HL-60 (cell line): ENCODE data around the gene BPIFB3.

Source experiments
- DNase-seq, 2 experiments: peaks; one replicate each; pipeline ENCODE4 v3.0.0-alpha.2; 2010 to 2020; ENCODE audit warnings: low read depth in 1 of 2, low spot score in 1 of 2
- H3K27ac ChIP-seq: fragments of 250-450 bp; sonication (Bioruptor Pico); replicated peaks from 2 replicates; pipeline ENCODE4 v1.5.1; 2020; ENCODE audit warnings: mild to moderate bottlenecking, moderate library complexity
- H3K27me3 ChIP-seq: fragments of 250-450 bp; sonication (Bioruptor Pico); 2 replicates; pipeline ENCODE4 v1.5.1; 2021; ENCODE audit warnings: mild to moderate bottlenecking, moderate library complexity; ENCODE audit not compliant: insufficient read depth, poor library complexity, severe bottlenecking
- H3K4me3 ChIP-seq: replicated peaks from 2 replicates; pipeline ENCODE4 v1.5.1; 2011; ENCODE audit warnings: mild to moderate bottlenecking, control low read depth, low read length; ENCODE audit not compliant: insufficient read depth
- GABPA ChIP-seq: IDR thresholded peaks from 2 replicates; pipeline ENCODE4 v1.6.1; 2012; ENCODE audit warnings: low read depth
- POLR2AphosphoS5 ChIP-seq: IDR thresholded peaks from 2 replicates; pipeline ENCODE4 v1.6.1; 2012; ENCODE audit warnings: low read depth
- SPI1 ChIP-seq: IDR thresholded peaks from 2 replicates; pipeline ENCODE4 v1.6.1; 2012; ENCODE audit warnings: low read depth, mild to moderate bottlenecking, borderline replicate concordance
- TF ChIP-seq, protein P1 (sequence below): IDR thresholded peaks from 2 replicates; pipeline ENCODE4 v1.6.1; 2012; ENCODE audit warnings: low read depth; ENCODE audit not compliant: insufficient replicate concordance
- TF ChIP-seq, protein P2 (sequence below): IDR thresholded peaks from one replicate; pipeline ENCODE4 v1.5.1; 2011; ENCODE audit warnings: low read length, control low read depth, inconsistent platforms; ENCODE audit not compliant: insufficient read depth

Gene BPIFB3

DNA sequence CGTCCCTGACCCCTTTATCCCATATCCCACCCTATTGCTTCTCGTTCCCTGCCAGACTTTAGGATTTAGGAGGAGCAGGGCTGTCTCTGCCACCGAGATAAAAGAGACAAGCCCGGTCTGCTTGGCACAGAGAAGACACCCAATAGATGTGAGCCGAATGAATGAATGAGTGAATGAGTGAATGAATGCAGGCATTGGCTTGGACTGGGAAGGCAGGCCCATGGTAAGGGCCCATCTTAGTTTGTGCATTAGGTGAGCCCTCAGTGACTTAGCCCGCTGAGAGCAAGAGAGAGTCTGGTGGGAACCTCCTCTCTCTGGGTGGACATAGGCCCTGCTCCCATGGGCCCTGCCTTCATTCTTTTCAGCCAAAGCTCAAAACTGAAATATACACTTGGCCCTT, 23.1 kb upstream of the BPIFB3 start:
- TF ChIP-seq POLR2AphosphoS5 = no peak
- TF ChIP-seq, protein P1, sequence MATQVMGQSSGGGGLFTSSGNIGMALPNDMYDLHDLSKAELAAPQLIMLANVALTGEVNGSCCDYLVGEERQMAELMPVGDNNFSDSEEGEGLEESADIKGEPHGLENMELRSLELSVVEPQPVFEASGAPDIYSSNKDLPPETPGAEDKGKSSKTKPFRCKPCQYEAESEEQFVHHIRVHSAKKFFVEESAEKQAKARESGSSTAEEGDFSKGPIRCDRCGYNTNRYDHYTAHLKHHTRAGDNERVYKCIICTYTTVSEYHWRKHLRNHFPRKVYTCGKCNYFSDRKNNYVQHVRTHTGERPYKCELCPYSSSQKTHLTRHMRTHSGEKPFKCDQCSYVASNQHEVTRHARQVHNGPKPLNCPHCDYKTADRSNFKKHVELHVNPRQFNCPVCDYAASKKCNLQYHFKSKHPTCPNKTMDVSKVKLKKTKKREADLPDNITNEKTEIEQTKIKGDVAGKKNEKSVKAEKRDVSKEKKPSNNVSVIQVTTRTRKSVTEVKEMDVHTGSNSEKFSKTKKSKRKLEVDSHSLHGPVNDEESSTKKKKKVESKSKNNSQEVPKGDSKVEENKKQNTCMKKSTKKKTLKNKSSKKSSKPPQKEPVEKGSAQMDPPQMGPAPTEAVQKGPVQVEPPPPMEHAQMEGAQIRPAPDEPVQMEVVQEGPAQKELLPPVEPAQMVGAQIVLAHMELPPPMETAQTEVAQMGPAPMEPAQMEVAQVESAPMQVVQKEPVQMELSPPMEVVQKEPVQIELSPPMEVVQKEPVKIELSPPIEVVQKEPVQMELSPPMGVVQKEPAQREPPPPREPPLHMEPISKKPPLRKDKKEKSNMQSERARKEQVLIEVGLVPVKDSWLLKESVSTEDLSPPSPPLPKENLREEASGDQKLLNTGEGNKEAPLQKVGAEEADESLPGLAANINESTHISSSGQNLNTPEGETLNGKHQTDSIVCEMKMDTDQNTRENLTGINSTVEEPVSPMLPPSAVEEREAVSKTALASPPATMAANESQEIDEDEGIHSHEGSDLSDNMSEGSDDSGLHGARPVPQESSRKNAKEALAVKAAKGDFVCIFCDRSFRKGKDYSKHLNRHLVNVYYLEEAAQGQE = no peak
- no peak for DNase-seq
- Histone ChIP-seq H3K27me3 (no peaks in the 10 kb centered on the region), H3K27ac (no peak overlapping the region), H3K4me3 (no peak overlapping the region)

DNA sequence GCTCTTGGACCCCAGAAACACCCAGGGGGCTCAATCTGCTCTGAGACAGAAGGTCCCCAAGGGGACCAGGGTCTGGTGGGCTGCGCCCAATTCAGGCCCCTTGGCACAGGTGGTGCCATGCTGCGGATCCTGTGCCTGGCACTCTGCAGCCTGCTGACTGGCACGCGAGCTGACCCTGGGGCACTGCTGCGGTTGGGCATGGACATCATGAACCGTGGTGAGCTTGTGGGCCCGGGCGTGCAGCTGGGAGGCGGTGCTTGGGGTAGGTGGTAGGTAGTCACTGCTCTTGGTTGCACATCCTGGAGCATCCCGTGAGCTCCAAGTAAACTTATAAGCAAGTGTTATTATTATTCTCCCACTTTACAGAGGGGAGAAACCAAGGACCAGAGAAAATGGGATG, 22.2 kb upstream of the BPIFB3 start, which contains the start of gene BPIFB6:
TSS of gene BPIFB6 (plus strand) at position 118 of the 400 bp plus-strand sequence. CDS start at position 118, 0 bp downstream.
- Histone ChIP-seq H3K4me3 (no peak within 1 kb of the TSS), H3K27me3 (no peaks in the 10 kb centered on the region), H3K27ac (no peak within 1 kb of the TSS)
- TF ChIP-seq GABPA (no peak), SPI1 (no peak), POLR2AphosphoS5 (no peak)
- TF ChIP-seq, protein P1 = no peak
- TF ChIP-seq, protein P2, sequence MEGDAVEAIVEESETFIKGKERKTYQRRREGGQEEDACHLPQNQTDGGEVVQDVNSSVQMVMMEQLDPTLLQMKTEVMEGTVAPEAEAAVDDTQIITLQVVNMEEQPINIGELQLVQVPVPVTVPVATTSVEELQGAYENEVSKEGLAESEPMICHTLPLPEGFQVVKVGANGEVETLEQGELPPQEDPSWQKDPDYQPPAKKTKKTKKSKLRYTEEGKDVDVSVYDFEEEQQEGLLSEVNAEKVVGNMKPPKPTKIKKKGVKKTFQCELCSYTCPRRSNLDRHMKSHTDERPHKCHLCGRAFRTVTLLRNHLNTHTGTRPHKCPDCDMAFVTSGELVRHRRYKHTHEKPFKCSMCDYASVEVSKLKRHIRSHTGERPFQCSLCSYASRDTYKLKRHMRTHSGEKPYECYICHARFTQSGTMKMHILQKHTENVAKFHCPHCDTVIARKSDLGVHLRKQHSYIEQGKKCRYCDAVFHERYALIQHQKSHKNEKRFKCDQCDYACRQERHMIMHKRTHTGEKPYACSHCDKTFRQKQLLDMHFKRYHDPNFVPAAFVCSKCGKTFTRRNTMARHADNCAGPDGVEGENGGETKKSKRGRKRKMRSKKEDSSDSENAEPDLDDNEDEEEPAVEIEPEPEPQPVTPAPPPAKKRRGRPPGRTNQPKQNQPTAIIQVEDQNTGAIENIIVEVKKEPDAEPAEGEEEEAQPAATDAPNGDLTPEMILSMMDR = no peak
- DNase-seq = no peak

DNA sequence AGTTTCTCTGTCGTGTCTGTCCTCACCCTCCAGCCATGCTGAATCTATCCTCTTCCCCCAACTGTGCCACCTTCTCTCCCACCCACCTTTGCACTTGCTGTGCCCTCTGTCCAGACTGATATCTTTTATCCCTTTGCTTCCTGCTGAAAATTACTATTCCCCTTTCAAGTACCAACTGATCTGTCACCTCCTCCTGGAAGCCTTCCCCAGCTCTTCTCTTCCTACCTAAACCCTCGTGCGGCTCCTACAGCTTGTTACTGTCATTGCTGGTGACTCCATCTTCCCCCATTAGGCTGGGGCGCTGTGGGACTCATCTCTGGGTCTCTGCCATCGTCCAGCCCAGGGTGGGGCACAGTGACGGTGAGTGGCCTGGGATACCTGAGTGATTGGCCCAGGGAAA, 21.1 kb upstream of the BPIFB3 start:
- no peak overlapping the region for H3K4me3 ChIP-seq
- H3K27me3 ChIP-seq = no peaks in the 10 kb centered on the region
- H3K27ac ChIP-seq = no peak overlapping the region
- TF ChIP-seq, protein P2 = no peak
- TF ChIP-seq, protein P1 = no peak
- no peak for TF ChIP-seq SPI1
- TF ChIP-seq GABPA = no peak
- no peak for TF ChIP-seq POLR2AphosphoS5
- no peak for DNase-seq
